ENCODE results near the gene CEACAM7.

Gene CEACAM7
- long read RNA-seq, result 0 reads

DNA sequence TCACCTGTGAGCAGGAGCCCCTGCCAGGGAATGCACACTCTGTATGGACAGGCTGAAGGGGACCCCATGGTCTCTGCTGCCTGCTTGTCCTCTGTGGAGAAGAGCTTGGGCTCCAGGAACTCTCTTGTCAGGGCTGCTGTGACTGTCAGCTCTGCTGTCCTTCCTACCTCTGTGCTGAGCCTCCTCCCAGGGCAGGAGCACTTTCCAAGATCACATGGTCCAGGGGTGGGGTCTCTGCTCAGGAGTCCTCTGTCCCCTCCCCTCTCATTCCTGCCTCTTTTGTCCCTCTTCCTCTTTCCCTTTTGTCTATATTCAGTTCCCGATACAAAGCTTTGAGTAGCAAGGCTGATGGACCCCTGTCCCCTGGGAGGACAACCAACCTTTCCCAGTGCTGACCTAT lies at the start of gene CEACAM7:
Gene CEACAM7, minus strand, starts transcription at position 173 of the 400 bp plus-strand sequence. Its CDS starts 105 bp downstream, at position 68.
- TF ChIP-seq SPI1 (IDR thresholded peaks at IDR 0.05; ENCODE audit: borderline replicate concordance, low read depth) (no peak), POLR2AphosphoS5 (IDR thresholded peaks at IDR 0.05; ENCODE audit: low read depth) (no peak), GABPA (IDR thresholded peaks at IDR 0.05; ENCODE audit: low read depth) (no peak), CTCF (IDR thresholded peaks at IDR 0.05; ENCODE audit: insufficient read depth, low read length) (no peak), REST (IDR thresholded peaks at IDR 0.05; ENCODE audit: insufficient replicate concordance, low read depth) (no peak)
- peaks cover 3% of the 10 kb centered on the region for H3K27me3 ChIP-seq (ENCODE audit: insufficient read depth, poor library complexity, severe bottlenecking)

GRCh38 chr19:41735071-41735600 lies 47.1 kb upstream of the CEACAM7 start:
- Histone ChIP-seq H3K27ac (replicated peaks) (no peak overlapping the region), H3K27me3 (ENCODE audit: insufficient read depth, poor library complexity, severe bottlenecking) (peaks cover 10% of the 10 kb centered on the region), H3K4me3 (replicated peaks; ENCODE audit: insufficient read depth, low read length) (no peak overlapping the region)
- TF ChIP-seq POLR2AphosphoS5 (IDR thresholded peaks at IDR 0.05; ENCODE audit: low read depth), result no peak
- TF ChIP-seq CTCF (IDR thresholded peaks at IDR 0.05; ENCODE audit: insufficient read depth, low read length), result no peak
- no peak for TF ChIP-seq SPI1 (IDR thresholded peaks at IDR 0.05; ENCODE audit: borderline replicate concordance, low read depth)
- TF ChIP-seq GABPA (IDR thresholded peaks at IDR 0.05; ENCODE audit: low read depth), result no peak
- no peak for TF ChIP-seq REST (IDR thresholded peaks at IDR 0.05; ENCODE audit: insufficient replicate concordance, low read depth)
- DNase-seq (ENCODE audit: low read depth in 1 of 2, low spot score in 1 of 2), result no peak

More for the DNA sequence above, at the start of gene CEACAM7:
- Histone ChIP-seq H3K4me3 (replicated peaks; ENCODE audit: insufficient read depth, low read length) (no peak within 1 kb of the TSS), H3K27ac (replicated peaks) (no peak within 1 kb of the TSS)
- no peak for DNase-seq (ENCODE audit: low read depth in 1 of 2, low spot score in 1 of 2)

- peaks cover 10% of the 10 kb centered on the region for H3K27me3 ChIP-seq (ENCODE audit: insufficient read depth, poor library complexity, severe bottlenecking)
- no peak overlapping the region for H3K4me3 ChIP-seq (replicated peaks; ENCODE audit: insufficient read depth, low read length)
- no peak for DNase-seq (ENCODE audit: low read depth in 1 of 2, low spot score in 1 of 2)
- H3K27ac ChIP-seq (replicated peaks), result no peak overlapping the region
- no peak for TF ChIP-seq CTCF (IDR thresholded peaks at IDR 0.05; ENCODE audit: insufficient read depth, low read length)
- no peak for TF ChIP-seq GABPA (IDR thresholded peaks at IDR 0.05; ENCODE audit: low read depth)
- TF ChIP-seq POLR2AphosphoS5 (IDR thresholded peaks at IDR 0.05; ENCODE audit: low read depth), result no peak
- no peak for TF ChIP-seq SPI1 (IDR thresholded peaks at IDR 0.05; ENCODE audit: borderline replicate concordance, low read depth)
- no peak for TF ChIP-seq REST (IDR thresholded peaks at IDR 0.05; ENCODE audit: insufficient replicate concordance, low read depth)
Observed at GRCh38 chr19:41734585-41734984, 46.5 kb upstream of the CEACAM7 start.

Data from HL-60 (cell line).